Stimulated activated CD8-positive, alpha-beta memory T cell treated with anti-CD3 and anti-CD28 coated beads, Interleukin-12 subunit alpha, Interleukin-12 subunit beta, amount 100 ng/mL, for 4 hours (primary cell): ENCODE results near the gene TRPV4.
"Not testable (repeated sequence)": the region's sequence is repeated elsewhere in the genome, so short reads cannot be mapped to it uniquely, and the experiment has no call there.

Experiments used
- DNase-seq: peaks from one replicate; pipeline ENCODE4 v3.0.0-alpha.2; 2020; ENCODE audit warnings: low read depth

The TRPV4 gene

DNA sequence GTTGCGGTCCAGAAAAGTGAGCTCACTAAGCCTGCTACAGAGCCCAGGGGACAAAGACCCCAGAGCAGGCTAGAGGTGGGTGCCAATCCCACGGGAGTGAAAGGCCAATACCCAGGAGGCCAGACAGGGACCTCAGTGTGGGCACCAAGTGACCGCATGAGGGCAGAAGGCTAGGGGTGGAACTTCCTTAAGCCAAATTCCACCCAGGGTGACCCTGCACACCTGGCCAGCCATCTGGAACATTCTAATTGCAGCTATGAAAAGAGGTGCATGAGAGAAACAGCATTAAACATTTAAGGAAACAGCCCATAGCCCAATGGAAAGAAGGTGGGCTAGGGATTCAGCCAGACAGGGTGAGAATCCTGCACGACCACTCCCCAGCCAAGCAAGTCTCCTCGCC is 27.8 kb upstream of the TRPV4 start:
- DNase-seq = no peak

DNA sequence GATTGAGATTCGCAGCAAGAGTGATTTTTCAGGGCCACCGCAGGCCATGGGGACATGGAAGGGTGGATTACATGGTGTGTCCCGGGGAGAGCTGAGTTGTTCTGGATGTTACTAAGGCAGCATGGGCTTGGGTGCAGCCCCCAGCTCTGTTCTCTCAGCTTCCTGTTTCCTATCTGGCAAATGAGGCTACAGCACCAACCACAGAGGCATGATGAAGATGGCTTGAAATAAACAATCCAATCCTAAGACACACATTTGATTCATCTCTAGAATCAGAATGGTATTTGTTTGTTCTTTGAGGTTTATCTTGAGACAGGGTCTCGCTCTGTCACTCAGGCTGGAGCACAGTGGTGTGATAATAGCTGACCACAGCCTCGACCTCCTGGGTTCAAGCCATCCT is 25.6 kb upstream of the TRPV4 start:
- no peak for DNase-seq

DNA sequence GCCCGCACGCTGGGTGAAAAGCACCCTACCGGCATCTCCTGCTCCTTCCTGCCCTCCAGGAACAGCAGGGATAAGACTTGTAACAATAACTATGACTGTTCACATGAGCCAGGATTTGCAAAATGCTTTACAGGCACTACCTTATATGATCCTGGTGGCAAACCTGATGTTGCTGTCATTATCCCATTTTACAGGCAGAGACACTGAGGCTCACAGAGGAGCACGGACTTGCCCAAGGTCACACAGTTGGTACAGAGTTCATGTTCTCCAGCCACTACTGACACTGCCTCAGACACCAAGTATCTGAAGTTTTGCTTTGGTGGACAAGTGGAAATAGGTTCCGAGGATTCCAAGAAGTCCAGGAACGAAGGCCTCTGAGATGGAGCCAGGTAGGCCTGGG is 24.5 kb upstream of the TRPV4 start:
- no peak for DNase-seq

DNA sequence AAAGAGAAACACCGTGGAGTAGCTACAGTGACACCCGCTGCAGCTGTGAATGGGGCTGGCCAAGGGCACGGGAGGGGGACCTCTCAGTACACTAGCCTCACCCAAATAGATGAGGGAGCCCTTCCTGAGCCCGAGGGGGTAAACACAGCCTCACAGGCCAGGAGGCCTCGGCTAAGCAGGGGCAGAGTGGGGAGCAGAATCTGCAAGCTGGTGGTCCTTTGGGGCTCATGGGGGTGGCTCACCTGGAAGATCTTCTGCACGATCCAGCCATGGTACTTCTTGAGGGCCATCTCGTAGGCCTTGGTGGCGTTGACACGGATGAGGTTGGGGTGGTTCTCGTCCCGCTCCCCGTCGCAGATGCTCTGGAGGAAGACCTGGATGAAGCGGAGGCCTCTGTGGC is 22.2 kb upstream of the TRPV4 start:
- no peak for DNase-seq

DNA sequence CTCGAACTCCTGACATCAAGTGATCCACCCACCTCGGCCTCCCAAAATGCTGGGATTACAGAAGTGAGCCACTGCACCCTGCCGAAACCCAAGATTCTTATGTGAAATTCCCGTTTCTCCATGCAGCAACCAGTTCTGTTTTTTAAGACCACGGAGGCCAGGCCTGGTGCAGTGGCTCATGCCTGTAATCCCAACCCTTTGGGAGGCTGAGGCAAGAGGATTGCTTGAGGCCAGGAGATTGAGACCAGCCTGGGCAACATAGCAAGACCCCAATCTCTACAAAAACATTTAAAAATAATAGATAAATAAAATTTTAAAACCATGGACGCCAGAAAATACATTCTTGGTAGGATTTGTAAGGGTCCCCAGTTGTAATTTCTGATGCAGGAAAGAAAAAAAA is 17.3 kb upstream of the TRPV4 start:
- not testable (repeated sequence) for DNase-seq

DNA sequence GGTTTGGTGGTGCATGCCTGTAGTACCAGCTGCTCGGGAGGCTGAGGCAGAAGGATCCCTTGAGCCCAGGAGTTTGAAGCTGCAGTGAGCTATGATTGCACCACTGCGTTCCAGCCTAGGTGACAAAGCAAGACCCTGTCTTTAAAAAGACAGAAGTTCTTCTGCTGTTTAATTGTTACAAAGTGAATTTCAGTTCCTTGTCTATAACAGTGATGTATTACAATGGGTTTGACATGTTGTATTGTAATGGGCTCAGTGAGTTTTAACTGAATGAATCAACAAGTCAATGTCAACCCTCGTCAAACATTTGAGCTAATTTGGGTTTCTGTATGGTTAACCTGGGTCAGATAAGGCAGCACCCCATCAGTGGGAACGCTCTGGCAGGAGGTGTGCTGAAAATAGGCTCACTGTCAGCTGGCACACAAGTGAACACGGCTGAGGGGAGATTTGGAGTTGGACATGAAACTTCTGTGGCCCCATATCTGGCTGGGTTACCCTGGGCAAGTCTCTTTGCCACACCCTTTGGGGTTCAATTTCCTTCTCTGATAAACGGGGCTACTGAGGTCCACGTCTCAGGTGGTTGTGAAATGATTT is 14.0 kb upstream of the TRPV4 start:
- no peak for DNase-seq

DNA sequence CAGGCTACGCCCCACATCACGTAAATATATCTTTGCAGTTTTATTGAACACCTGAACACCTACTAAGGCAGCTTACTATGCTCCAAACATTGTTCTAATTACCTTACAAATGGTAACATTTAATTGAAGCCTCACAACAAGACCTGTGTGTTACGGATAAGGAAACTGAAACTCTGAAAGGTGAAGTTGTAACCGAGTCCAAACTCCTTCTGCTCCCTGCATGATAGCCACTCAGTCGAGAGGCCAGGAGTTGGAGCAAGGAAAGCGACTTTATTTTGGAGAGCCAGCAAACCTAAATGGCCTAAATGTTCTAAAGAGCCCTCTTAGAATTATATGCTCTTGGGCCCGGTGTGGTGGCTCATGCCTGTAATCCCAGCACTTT is 12.6 kb upstream of the TRPV4 start:
- DNase-seq = no peak

DNA sequence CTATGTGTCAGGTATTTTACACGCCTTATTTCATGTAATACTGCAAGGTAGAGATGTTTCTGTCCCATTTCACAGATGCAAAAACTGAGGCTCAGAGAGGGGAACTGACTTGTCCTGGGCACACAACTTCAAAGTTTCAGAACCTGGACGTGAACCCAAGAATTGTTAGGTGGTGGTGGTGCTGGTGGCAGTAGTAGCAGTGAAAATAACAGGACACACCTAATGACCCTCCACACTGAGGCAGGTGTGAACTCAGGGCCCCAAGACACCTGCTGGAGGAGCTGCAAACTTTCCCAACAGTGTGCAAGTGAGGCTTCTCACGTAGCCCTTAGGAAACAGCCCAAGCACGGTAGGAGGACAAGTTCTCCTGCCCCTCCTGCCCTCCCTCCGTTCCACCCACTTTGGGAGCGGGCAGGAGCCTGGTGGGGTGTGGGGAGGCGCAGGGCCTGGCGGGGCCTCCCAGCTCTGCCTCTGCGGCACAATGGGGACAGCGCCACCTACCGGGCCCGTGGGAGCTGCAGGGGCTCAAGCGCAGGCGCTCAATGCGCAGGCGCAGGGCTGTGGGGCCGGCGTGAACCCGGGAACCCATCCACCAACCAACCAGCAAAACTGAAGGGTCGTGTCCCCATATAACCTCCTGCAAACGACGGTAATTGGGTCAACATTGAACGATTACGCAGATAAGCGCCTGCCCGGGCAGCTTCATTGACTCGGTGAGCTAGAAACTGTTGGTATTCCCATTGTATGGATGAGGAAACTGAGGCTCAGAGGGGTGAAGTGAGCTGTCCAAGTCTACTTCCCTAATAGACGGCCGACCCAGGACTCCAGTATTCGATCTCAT is 12.0 kb upstream of the TRPV4 start:
- peak; percentile 74 for DNase-seq

DNA sequence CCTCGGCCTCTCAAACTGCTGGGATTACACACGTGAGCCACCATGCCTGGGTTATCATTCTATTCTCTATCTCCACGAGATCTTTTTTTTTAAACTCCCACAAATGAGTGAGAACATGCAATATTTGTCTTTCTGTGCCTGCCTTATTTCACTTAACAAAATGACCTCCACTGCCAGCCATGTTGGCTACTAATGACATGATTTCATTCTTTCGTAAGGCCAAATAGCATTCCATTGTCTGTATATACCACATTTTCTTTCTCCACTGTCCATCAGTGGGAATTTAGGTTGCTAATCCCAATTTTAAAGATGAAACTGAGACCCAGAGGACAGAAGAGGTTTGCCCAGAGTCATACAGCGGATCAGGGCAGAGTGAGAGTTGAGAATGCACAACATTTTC is 10.9 kb upstream of the TRPV4 start:
- no peak for DNase-seq

DNA sequence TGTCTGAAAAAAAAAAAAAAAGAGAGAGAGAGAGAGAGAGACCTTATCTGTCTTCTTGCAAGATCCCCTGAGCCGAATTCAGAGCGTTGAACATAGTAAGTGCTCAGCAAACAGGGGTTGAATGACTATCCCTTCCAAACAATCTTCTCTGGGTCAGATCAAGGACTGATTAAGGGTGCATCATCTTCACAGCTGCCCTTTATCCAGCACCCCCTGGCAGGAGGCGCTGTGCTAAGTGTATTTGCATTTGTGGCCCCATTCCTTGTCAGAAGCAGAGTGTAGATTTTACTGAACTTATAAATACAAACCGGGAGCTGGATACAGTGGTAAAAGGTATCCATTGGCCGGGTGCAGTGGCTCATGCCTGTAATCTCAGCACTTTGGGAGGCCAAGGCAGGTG is 8.8 kb upstream of the TRPV4 start:
- no peak for DNase-seq

DNA sequence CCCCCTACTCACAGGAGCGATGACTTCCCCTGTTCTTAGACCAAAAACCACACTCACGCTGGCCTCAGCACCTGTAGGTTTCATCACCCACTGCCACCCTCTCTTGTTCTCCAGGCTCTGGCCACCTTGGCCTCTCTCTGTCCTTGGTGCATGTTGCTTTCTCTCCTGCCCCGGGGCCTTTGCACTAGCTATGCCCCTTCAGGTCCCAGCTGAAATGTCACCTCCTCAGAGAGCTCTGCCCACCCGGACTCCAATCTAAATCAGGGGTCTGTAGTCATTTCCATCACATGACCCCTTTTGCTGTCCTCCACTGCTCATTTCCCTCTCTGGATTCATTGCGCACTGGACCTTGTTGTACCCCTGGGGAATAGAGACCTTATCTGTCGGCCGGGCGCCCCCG is 8.2 kb upstream of the TRPV4 start:
- no peak for DNase-seq

DNA sequence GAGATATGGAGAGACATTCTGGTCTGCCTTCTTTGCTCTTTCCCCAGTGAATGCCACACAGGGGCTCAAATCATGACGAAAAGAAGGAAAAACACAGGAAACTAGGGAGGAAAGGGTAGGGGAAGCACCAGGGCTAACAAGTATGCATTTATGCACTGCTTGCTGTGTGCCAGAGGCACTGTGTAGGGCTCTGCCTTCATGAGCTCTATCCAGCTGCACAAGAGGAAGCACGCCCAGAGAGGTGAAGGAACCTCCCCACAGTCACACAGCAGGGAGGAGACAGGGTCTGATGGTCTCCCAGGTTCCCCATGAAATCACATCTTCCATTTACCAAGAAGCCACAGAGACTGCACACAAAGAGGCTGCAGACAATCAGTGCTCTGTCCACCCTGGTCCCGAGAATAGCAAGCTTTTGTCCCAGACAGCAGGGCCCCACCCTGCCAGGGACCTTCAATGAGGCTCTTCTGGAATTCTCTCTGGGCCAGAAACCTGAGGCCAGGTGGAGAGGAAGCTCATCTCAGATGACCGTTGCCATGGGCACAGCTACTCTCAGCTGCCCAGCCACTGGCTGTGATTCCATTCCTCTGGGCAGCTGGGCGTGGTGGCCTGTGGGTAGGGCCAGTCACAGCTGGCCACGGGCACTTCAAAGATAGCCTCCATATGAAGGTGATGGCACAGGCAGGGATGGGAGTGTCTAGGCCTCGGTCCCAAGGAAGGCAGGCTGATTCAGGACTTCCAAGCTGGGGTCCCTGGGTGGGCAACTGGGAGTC is 7.3 kb upstream of the TRPV4 start:
- no peak for DNase-seq

DNA sequence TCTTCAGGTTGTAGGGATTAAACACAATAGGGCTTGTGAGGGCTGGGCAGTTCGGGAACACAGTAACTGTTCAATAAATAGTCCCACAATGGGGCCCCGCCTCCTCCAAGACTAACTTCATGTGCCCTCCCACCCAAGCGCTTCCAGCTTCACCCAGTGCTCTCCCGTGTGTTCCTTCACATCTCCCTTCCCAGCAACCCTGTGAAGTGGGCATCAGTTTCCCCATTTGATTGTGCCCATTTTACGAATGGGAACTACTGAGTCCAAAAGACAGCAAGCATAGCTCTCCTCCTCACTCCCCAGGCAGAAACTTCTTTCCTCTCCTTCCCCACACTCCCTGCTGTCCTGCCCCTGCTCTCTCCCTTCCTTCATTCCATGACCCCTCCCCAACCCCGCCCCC is 6.2 kb upstream of the TRPV4 start:
- DNase-seq = no peak

DNA sequence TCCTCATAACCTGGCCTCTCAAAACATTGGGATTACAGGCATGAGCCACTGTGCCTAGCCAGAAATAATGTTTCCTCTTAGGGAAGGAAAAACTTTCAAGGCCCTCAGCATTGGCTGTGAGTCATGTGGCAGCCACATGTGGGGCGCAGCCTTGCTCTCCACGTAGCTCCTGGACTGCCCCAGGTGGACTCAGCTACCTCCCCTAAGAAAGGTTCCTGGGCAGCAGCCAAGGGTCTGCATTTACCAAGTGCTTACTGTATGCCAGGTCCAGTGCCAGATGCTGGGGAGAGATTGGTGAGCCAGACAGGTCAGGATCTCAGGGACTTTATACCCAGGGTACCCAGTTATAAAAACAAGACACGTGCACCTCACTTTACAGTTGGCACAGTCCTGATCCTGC is 3.7 kb upstream of the TRPV4 start:
- DNase-seq = no peak

DNA sequence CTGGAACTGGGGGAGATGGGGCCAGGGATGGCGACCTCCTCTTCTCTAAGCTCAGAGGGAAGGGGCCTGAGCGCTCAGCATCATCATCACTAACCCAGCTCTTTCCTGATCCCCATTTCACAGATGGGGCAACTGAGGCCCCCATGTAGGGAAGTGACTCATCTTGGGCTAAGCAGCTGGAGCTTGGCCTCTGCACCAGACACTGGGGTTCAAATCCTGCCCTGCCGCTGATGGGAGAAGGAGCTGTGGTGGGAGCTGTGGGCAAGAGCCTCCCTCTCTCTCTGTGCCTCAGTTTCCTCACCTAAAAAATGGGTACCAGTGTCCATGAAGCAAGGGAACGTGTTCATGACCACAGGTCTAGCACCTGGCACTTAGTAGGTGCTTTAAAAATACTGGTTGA is 2.6 kb upstream of the TRPV4 start:
- no peak for DNase-seq

DNA sequence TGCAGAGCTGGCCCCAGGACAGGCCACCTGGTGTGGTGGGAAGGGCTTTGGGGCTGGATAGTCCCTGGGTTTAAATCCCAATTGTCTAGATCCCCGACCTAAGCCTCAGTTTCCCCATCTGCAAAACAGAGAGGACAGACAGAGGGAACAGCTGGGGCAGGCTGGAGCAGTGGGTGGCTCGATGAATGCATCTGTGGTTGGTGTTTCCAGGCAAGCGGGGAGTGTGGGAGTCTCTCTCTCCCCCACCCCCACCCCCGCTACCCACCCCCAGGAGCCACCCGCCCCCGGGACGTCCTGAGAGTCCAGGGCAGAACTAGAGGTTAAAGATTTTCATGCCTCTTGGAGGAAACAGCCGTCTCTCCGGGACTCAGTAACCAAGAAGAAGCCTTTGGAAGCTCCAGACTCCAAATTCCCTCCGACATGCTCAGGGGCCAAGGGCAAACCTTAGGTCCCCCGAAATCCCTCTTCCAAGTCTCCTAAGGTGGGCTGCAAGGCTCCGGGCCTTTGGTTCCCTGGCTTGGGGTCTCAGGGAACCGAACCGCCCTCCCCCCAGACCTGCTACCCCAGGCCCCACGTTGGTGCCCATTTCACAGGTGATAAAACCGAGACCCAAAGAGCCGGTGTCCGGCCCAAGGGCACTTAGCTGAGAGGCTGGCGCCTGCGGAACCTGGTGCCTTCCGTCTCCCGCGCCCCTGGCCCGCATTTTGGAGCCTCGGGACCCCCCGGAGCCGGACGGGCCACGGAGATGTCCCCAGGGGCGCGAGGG is 474 bp downstream of the TRPV4 start:
- no peak for DNase-seq

DNA sequence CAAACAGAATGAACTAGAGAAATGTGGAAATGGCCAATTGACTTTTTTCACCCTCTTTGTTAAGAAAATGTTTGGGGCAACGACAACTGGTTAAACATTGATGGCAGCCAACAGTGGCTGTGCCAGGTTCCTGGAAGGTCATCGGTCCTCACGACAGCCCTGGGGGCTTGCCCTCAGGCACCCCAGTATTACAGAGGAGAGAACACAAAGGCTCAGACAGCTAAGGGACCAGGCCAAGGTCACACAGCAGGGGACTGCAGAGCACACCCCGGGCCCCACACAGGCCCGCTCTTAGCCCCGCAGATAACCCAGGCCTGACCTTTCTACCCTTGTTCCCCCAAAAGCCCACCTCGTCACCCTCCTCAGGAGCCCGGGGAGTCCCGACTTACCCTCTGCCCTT is 1.3 kb downstream of the TRPV4 start:
- DNase-seq = no peak

DNA sequence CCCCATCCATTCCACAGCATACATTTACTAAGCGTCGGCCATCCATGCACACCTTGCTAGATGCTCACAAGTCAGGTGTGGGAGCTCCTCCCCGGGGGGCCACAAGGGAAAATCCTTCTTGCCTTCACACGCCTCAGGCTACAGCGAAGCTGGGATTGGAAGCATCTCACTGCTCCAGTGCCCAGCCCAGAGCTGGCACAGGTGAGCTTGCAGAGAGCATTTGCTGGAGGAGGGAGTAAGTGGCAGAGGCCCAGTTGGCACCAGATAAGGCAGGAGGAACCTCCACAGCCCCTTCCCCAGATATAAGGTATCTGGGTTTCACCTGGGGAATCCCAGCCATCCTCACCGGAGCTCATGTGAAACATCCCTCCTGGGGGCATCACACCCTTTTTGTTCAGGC is 1.8 kb downstream of the TRPV4 start:
- DNase-seq = no peak

DNA sequence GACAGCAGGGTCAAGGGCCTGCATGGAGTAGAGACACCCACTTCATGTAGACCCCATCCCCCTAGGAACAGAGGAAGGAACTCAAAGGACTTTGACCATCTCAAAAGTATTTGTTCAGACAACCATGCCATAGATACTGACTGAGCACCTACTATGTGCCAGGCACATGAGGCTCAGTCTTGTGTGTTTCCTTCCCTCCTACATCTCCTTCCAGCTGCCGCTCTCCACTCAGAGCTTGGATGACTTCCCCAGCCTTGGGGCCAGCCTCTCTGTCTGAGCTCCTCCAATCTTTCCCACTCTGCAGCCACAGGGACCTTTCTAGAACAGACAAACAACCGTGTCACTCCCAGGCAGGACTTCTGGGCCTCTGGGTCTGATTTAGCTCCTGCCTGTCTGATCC is 2.5 kb downstream of the TRPV4 start:
- no peak for DNase-seq

DNA sequence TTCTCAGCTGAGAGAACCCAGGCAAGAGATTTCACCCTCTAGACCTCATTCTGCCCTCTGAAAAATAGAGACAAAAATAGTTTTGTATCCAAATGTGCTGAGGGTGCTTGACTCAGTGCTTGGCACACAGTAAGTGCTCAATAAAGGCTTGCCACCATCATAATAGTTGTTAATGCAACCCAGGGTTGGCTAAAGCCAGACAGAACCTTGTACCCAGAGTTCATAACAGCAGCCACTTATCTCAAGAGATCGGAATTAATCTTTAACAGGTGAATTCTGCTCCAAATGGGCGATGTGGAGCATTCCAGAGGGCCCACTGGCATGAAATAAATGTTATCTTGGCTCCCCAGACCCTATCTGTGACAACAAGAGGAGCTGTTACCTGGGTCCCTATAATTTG is 2.9 kb downstream of the TRPV4 start:
- DNase-seq = no peak

DNA sequence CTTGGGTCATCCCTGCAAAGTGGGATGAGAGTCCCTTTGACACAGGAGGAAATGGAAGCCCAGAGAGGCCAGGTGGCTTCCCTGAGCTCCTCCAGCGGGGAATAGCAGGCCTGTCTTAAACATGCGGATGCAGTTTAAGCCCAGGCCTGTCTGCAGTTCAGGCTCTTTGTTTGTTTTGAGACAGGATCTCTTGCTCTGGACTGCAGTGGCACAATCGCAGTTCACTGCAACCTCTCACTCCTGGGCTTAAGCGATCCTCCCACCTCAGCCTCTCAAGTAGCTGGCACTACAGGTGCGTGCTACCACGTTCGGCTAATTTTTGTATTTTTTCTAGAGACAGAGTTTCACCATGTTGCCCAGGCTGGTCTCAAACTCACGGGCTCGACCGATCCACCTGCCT is 3.5 kb downstream of the TRPV4 start:
- no peak for DNase-seq

DNA sequence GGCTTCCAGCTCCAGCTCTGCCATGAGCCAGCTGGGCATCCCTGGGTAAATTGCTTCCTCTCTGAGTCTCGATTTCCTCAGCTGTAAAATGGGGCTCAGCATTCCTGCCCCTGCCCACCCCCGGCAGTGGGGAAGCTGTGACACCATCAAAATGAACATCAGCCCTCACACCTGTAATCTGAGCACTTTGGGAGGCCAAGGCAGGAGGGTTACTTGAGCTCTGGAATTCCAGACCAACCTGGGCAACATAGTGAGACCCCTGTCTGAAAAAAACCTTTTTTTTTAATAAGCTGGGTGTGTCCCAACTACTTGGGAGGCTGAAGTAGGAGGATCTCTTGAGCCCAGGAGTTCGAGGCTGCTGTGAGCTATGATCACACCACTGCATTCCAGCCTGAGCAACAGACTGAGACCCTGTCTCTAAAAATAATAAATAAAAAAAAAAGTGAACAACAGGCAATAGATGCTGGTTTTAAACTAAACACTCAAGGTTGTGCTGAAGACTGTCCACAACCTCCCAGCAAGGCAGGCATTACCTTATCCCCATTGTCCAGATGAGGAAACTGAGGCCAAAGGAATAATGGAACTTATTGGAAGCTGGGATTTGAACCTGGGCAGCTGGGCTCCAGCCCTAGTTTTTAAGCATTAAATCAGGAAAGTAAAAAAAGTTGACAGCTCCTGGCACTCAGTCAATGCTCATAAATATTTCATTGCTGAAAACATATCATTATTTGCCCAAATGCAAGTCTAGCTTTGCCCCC is 4.3 kb downstream of the TRPV4 start:
- no peak for DNase-seq
